Breast epithelium (tissue), 3 donors: Measurements from ENCODE around the gene PNKP.

Experiments
- POLR2A ChIP-seq: fragments of 450-650 bp; IDR thresholded peaks from one replicate; pipeline ENCODE4 v1.6.1; 2016; ENCODE audit warnings: antibody characterized with exemption, mild to moderate bottlenecking, moderate library complexity
- POLR2AphosphoS5 ChIP-seq, 3 donors: sonication (generic); formaldehyde crosslinking; IDR thresholded peaks; one replicate each; pipeline ENCODE4 v1.6.1; 2017; ENCODE audit warnings: antibody characterized with exemption in 3 of 3
- TF ChIP-seq, protein P1 (sequence below), 3 donors: fragments of 450-650 bp; IDR thresholded peaks; one replicate each; pipeline ENCODE4 v1.5.1; 2016 to 2017; ENCODE audit warnings: antibody characterized with exemption in 3 of 3, mild to moderate bottlenecking in 3 of 3, moderate library complexity in 3 of 3

DNA sequence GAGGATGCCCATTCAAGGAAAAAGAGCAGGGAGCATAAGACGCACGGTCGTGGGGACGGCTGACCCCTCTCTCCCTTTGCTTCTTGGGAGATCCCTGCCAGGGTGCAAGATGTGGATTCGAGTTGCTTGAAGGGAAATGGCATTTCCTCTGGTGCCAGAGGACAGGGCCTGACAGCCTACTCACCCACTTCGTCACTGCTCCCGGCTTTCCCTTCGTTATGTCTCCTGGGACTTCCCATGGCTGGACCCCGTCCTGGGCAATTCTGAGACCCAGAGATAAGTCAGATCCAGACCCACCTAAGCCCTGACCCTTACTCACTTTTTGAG is 11.3 kb upstream of the PNKP start:
- TF ChIP-seq, protein P1, sequence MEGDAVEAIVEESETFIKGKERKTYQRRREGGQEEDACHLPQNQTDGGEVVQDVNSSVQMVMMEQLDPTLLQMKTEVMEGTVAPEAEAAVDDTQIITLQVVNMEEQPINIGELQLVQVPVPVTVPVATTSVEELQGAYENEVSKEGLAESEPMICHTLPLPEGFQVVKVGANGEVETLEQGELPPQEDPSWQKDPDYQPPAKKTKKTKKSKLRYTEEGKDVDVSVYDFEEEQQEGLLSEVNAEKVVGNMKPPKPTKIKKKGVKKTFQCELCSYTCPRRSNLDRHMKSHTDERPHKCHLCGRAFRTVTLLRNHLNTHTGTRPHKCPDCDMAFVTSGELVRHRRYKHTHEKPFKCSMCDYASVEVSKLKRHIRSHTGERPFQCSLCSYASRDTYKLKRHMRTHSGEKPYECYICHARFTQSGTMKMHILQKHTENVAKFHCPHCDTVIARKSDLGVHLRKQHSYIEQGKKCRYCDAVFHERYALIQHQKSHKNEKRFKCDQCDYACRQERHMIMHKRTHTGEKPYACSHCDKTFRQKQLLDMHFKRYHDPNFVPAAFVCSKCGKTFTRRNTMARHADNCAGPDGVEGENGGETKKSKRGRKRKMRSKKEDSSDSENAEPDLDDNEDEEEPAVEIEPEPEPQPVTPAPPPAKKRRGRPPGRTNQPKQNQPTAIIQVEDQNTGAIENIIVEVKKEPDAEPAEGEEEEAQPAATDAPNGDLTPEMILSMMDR (IDR thresholded peaks at IDR 0.05), result no peak
- TF ChIP-seq POLR2AphosphoS5 (IDR thresholded peaks at IDR 0.05) (no peak), POLR2A (no peak)
